Caco-2 (cell line): ENCODE results near the gene PALLD. TPM values are rescaled to one million over a fixed set of nuclear protein-coding genes. Genes with fewer than 3 reads are reported as not detected.

Experiments used
- BruUV-seq: library from RNA; stranded (reverse); fragments of 400-500 nt; replicated peaks from 2 replicates; lab custom pipeline; 2021; lab: Mats Ljungman, UMichigan
- CTCF ChIA-PET: fragments of 300-600 bp; sonication (Branson Sonifier 250); formaldehyde crosslinking; loops from one replicate; lab custom pipeline; 2022; ENCODE audit warnings: antibody characterized with exemption; lab: Charles Lee
- POLR2A ChIA-PET: fragments of 300-600 bp; sonication (Branson Sonifier 250); formaldehyde crosslinking; loops from one replicate; lab custom pipeline; 2022; ENCODE audit warnings: antibody characterized with exemption; lab: Charles Lee
- DNase-seq, 2 experiments: peaks; one replicate each; pipeline versions ENCODE4 v3.0.0 to v3.0.0-alpha.2; 2020 to 2022
- H3K27me3 ChIP-seq: replicated peaks from 2 replicates; pipeline ENCODE4 v1.6.0; 2011; ENCODE audit warnings: low read length; ENCODE audit not compliant: control insufficient read depth, insufficient read depth
- H3K36me3 ChIP-seq: 2 replicates; pipeline ENCODE4 v1.5.1; 2011; ENCODE audit warnings: low read length; ENCODE audit not compliant: control insufficient read depth, insufficient read depth
- H3K4me1 ChIP-seq: fragments of 250-450 bp; sonication (Bioruptor Pico); 2 replicates; pipeline ENCODE4 v1.5.1; 2020; ENCODE audit warnings: mild to moderate bottlenecking
- H3K4me3 ChIP-seq: 2 replicates; pipeline ENCODE4 v1.5.1; 2011; ENCODE audit warnings: low read depth, mild to moderate bottlenecking, control low read depth, low read length
- H3K9me3 ChIP-seq: fragments of 250-450 bp; sonication (Bioruptor Pico); 2 replicates; pipeline ENCODE4 v1.5.1; 2020; ENCODE audit warnings: mild to moderate bottlenecking, moderate library complexity
- H3K27ac Mint-ChIP-seq: one replicate; pipeline ENCODE4 v1.8.0; 2022; ENCODE audit warnings: mixed read lengths; ENCODE audit not compliant: unreplicated experiment
- H3K27me3 Mint-ChIP-seq: one replicate; pipeline ENCODE4 v1.8.0; 2022; ENCODE audit warnings: mixed read lengths; ENCODE audit not compliant: insufficient read depth, unreplicated experiment
- H3K36me3 Mint-ChIP-seq: one replicate; pipeline ENCODE4 v1.8.0; 2022; ENCODE audit warnings: mild to moderate bottlenecking, mixed read lengths; ENCODE audit not compliant: insufficient read depth, unreplicated experiment
- H3K4me1 Mint-ChIP-seq: one replicate; pipeline ENCODE4 v1.8.0; 2022; ENCODE audit warnings: low read depth, mixed read lengths; ENCODE audit not compliant: unreplicated experiment
- H3K4me3 Mint-ChIP-seq: one replicate; pipeline ENCODE4 v1.8.0; 2022; ENCODE audit warnings: mild to moderate bottlenecking, moderate library complexity, mixed read lengths; ENCODE audit not compliant: unreplicated experiment
- H3K9me3 Mint-ChIP-seq: one replicate; pipeline ENCODE4 v1.8.0; 2022; ENCODE audit warnings: mixed read lengths; ENCODE audit not compliant: unreplicated experiment
- CTCF ChIP-seq, 2 experiments: fragments of 200-600 bp in 1 of 2; IDR thresholded peaks; 1 replicate in 1 of 2; 2 replicates in 1 of 2; pipeline versions ENCODE4 v1.5.1 to v1.8.0; 2011 to 2022; ENCODE audit warnings: antibody characterized with exemption in 1 of 2, control low read depth in 1 of 2, inconsistent platforms in 1 of 2, low read depth in 1 of 2, low read length in 1 of 2, mild to moderate bottlenecking in 1 of 2, moderate library complexity in 1 of 2; ENCODE audit not compliant: insufficient read depth in 1 of 2, severe bottlenecking in 1 of 2, unreplicated experiment in 1 of 2
- intact Hi-C: fragments of 100-400 bp; cut with micrococcal nuclease; formaldehyde crosslinking; loops from one replicate; pipeline ENCODE4 v1.10.0; 2022; ENCODE audit not compliant: unreplicated experiment
- total RNA-seq: library from RNA; stranded (reverse); gene quantifications from 2 replicates; pipeline ENCODE4 v1.2.3, GENCODE V29; 2022

The PALLD gene
- total RNA-seq, 1 experiment from 2014 or later, result 12.3 TPM

DNA sequence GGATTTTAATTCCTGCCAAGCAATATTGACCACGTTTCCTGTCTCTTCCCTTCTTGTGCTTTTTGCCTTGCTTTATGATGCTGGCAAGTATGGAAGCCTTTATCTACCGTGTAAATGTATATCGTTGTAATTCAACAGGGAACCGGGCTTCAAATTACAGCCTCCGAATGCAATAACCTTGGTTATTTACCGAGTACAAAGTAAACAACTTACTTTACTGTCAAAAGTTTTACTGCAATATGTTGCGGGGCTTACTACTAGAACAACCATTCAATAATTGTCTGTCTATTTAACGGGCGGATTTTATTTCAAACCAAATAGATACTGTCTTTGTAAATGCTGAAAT lies 73.1 kb downstream of the PALLD start:
- Mint-ChIP-seq H3K9me3 (no peaks in the 10 kb centered on the region), H3K27me3 (peaks cover 11% of the 10 kb centered on the region), H3K36me3 (no peaks in the 10 kb centered on the region), H3K4me1 (no peaks in the 10 kb centered on the region), H3K4me3 (no peak overlapping the region), H3K27ac (no peak overlapping the region)
- ChIA-PET POLR2A (no interaction called here), CTCF (no interaction called here)
- no peak overlapping the region for H3K4me3 ChIP-seq
- no TSS peak for BruUV-seq
- H3K4me1 ChIP-seq, result 0 out of 2 replicates have a peak, but pooled peaks cover 10% of the 10 kb centered on the region
- TF ChIP-seq CTCF (IDR thresholded peaks at IDR 0.05; ENCODE audit: insufficient read depth in 1 of 2, low read depth in 1 of 2, low read length in 1 of 2, severe bottlenecking in 1 of 2, unreplicated experiment in 1 of 2), result no peak
- H3K36me3 ChIP-seq, result no peaks in the 10 kb centered on the region
- intact Hi-C loops, result no loop called here
- DNase-seq, result no peak
- no peaks in the 10 kb centered on the region for H3K27me3 ChIP-seq
- no peaks in the 10 kb centered on the region for H3K9me3 ChIP-seq

DNA sequence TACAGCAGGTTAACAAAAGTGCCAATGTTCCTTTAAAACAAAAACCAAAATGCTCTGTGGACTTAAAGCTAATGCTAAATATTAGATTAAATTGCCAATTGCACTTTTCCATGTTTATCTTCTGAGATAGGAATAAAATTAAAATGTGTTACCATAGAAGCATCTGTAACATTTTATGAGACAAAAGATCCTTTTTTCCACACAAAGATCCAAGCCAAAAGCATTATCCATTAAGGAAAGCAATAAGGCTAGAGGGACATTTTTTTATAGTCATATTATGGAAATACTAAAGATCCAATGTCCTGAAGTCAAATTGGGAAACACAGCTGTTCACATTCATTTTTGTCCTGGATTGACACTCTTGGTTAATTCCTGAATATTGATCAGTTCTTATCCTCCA lies 73.6 kb downstream of the PALLD start:
- BruUV-seq, result no TSS peak
- Histone ChIP-seq H3K4me1 (0 out of 2 replicates have a peak, but pooled peaks cover 10% of the 10 kb centered on the region), H3K4me3 (no peak overlapping the region), H3K36me3 (no peaks in the 10 kb centered on the region), H3K27me3 (no peaks in the 10 kb centered on the region), H3K9me3 (no peaks in the 10 kb centered on the region)
- intact Hi-C loops, result no loop called here
- Mint-ChIP-seq H3K27me3 (peaks cover 8% of the 10 kb centered on the region), H3K4me3 (no peak overlapping the region), H3K9me3 (no peaks in the 10 kb centered on the region), H3K27ac (no peak overlapping the region), H3K4me1 (no peaks in the 10 kb centered on the region), H3K36me3 (no peaks in the 10 kb centered on the region)
- no peak for TF ChIP-seq CTCF (IDR thresholded peaks at IDR 0.05; ENCODE audit: insufficient read depth in 1 of 2, low read depth in 1 of 2, low read length in 1 of 2, severe bottlenecking in 1 of 2, unreplicated experiment in 1 of 2)
- POLR2A ChIA-PET, result no interaction called here
- DNase-seq, result no peak
- CTCF ChIA-PET, result no interaction called here

DNA sequence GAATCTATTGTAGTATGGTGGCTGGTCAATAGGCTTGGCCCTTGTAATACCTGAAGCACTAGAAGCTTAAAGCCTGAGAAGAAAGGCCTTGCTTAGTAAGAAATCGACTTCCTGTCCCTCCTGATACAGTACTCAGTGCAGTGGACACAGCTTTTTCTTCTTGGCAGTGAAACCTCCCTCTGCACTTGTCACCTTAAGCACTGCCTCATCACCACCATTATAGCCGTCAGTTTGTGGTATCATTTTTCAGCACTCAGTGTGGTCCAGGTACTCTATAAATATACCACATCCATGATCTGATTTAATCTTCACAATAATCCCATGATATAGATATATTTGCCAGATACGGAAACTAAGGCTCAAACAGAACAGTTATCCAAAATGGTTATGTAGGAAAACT lies 75.2 kb downstream of the PALLD start:
- H3K4me3 ChIP-seq, result no peak overlapping the region
- POLR2A ChIA-PET, result no interaction called here
- no peaks in the 10 kb centered on the region for H3K27me3 ChIP-seq
- no peak overlapping the region for H3K27ac Mint-ChIP-seq
- H3K27me3 Mint-ChIP-seq, result peaks cover 8% of the 10 kb centered on the region
- 0 out of 2 replicates have a peak, but pooled peaks cover 10% of the 10 kb centered on the region for H3K4me1 ChIP-seq
- H3K36me3 Mint-ChIP-seq, result no peaks in the 10 kb centered on the region
- H3K9me3 ChIP-seq, result no peaks in the 10 kb centered on the region
- CTCF ChIA-PET, result no interaction called here
- H3K4me3 Mint-ChIP-seq, result no peak overlapping the region
- DNase-seq, result no peak
- intact Hi-C loops, result no loop called here
- no peaks in the 10 kb centered on the region for H3K4me1 Mint-ChIP-seq
- no peaks in the 10 kb centered on the region for H3K9me3 Mint-ChIP-seq
- H3K36me3 ChIP-seq, result no peaks in the 10 kb centered on the region
- BruUV-seq, result no TSS peak
- TF ChIP-seq CTCF (IDR thresholded peaks at IDR 0.05; ENCODE audit: insufficient read depth in 1 of 2, low read depth in 1 of 2, low read length in 1 of 2, severe bottlenecking in 1 of 2, unreplicated experiment in 1 of 2), result no peak
